C4-2B (cell line): Measurements from ENCODE around the gene FNDC3A.

Source experiments
- CTCF ChIP-seq: fragments of 450-650 bp; conservative IDR thresholded peaks from 2 replicates; pipeline ENCODE4 v1.5.1; 2017; ENCODE audit warnings: mild to moderate bottlenecking
- ZFX ChIP-seq: fragments of 450-650 bp; IDR thresholded peaks from 2 replicates; pipeline ENCODE4 v1.6.1; 2017

DNA sequence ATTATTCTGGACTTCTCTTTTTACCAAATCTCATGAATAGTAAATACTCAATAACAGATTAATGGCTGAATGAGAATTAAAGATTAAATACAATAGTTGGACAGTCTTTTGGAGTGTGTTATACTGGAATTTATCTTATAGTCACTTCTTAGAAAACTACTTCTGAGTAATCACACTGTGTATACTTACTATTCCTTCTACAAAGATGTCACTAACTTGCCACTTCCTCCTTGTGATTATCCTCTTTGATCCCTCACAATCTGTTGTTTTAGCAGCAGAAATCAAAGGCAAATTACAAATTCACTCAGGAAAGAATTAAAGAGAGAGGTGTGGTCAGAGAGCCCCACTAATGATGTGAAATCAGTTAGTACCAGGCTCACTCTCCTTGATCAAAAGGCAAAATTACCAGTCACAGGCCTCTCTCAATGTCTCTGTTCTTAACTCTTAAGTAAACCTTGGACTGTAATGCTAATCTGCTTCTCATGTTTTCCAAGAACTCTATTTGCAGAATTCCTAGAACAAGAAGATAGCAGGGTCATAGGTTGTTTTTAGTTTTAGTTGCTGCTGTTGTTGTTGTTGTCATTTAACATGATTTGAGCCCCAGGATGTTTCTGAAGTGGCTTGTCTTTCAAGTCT, 37.3 kb upstream of the FNDC3A start:
- TF ChIP-seq CTCF, result no peak
- TF ChIP-seq ZFX, result no peak
